Activated T-helper 2 cell treated with anti-CD3 and anti-CD28 coated beads, Interferon-gamma antibody, Interleukin-2, Interleukin-4, amounts not matched to agents 10 μg/mL and 5 μg/mL and 100 μg/mL, durations not matched to agents 14 hours and 24 hours and 36 hours (primary cell): ENCODE measurements around the gene UBAC2. TPM values are rescaled to one million over a fixed set of nuclear protein-coding genes. Genes with fewer than 3 reads are reported as not detected.
A peak's percentile ranks its signal among the peaks of the same experiment; 100 is the strongest.
"Not testable (repeated sequence)": the region's sequence is repeated elsewhere in the genome, so short reads cannot be mapped to it uniquely, and the experiment has no call there.

Source experiments
- DNase-seq: peaks from one replicate; pipeline ENCODE4 v3.0.0; 2021; ENCODE audit warnings: low spot score
- H3K27ac Mint-ChIP-seq: one replicate; pipeline ENCODE4 v1.8.0; 2021; ENCODE audit warnings: mixed read lengths
- H3K27me3 Mint-ChIP-seq: one replicate; pipeline ENCODE4 v1.8.0; 2021; ENCODE audit warnings: low read depth, mixed read lengths
- H3K36me3 Mint-ChIP-seq: one replicate; pipeline ENCODE4 v1.8.0; 2021; ENCODE audit warnings: low read depth, mixed read lengths
- H3K4me1 Mint-ChIP-seq: one replicate; pipeline ENCODE4 v1.8.0; 2021; ENCODE audit warnings: low read depth, mixed read lengths
- H3K4me3 Mint-ChIP-seq: one replicate; pipeline ENCODE4 v1.8.0; 2021; ENCODE audit warnings: low read depth, mild to moderate bottlenecking, moderate library complexity, mixed read lengths
- H3K9me3 Mint-ChIP-seq: one replicate; pipeline ENCODE4 v1.8.0; 2021; ENCODE audit warnings: mixed read lengths
- intact Hi-C: fragments of 100-400 bp; cut with micrococcal nuclease; formaldehyde crosslinking; loops from one replicate; pipeline ENCODE4 v1.15.1; 2023
- total RNA-seq: library from RNA; stranded (reverse); gene quantifications from 2 replicates; pipeline ENCODE4 v1.2.3, GENCODE V29; 2022

Gene UBAC2
- total RNA-seq, 1 donor from 2014 or later: 55.1 TPM

- Mint-ChIP-seq H3K4me3 (peak overlapping the region; percentile 22), H3K9me3 (no peaks in the 10 kb centered on the region), H3K36me3 (peaks cover 48% of the 10 kb centered on the region), H3K27me3 (no peaks in the 10 kb centered on the region), H3K4me1 (peaks cover 78% of the 10 kb centered on the region), H3K27ac (peak overlapping the region; percentile 82)
- intact Hi-C loops: loop anchor here (2.0 to 5.0 kb wide), 4 partner anchors 35 to 355 kb away; partner anchors contain the start of gene GPR183
- no peak for DNase-seq
Observed at GRCh38 chr13:99382428-99383133, 181.9 kb downstream of the UBAC2 start.

- H3K4me3 Mint-ChIP-seq: no peak overlapping the region
- H3K36me3 Mint-ChIP-seq: peaks cover 47% of the 10 kb centered on the region
- H3K4me1 Mint-ChIP-seq: peaks cover 83% of the 10 kb centered on the region
- no peaks in the 10 kb centered on the region for H3K9me3 Mint-ChIP-seq
- no peak for DNase-seq
- peak overlapping the region; percentile 82 for H3K27ac Mint-ChIP-seq
- intact Hi-C loops: loop anchor here (2.0 to 5.0 kb wide), 4 partner anchors 34 to 356 kb away; partner anchors contain the start of gene GPR183
- no peaks in the 10 kb centered on the region for H3K27me3 Mint-ChIP-seq
Observed at GRCh38 chr13:99383511-99383921, 182.9 kb downstream of the UBAC2 start.

GRCh38 chr13:99383946-99384345 is 183.3 kb downstream of the UBAC2 start:
- peak overlapping the region; percentile 82 for H3K27ac Mint-ChIP-seq
- H3K36me3 Mint-ChIP-seq: peaks cover 44% of the 10 kb centered on the region
- H3K4me3 Mint-ChIP-seq: peak overlapping the region; percentile 22

GRCh38 chr13:99384468-99384867 is 183.8 kb downstream of the UBAC2 start:
- peak overlapping the region; percentile 72 for H3K27ac Mint-ChIP-seq
- no peak for DNase-seq
- no peaks in the 10 kb centered on the region for H3K9me3 Mint-ChIP-seq
- intact Hi-C loops: loop anchor here (5.0 kb wide), 2 partner anchors 33 to 357 kb away; no protein-coding TSS in a partner anchor
- no peak overlapping the region for H3K4me3 Mint-ChIP-seq
- peaks cover 39% of the 10 kb centered on the region for H3K36me3 Mint-ChIP-seq
- peaks cover 80% of the 10 kb centered on the region for H3K4me1 Mint-ChIP-seq
- H3K27me3 Mint-ChIP-seq: no peaks in the 10 kb centered on the region

More at GRCh38 chr13:99383946-99384345, 183.3 kb downstream of the UBAC2 start:
- Mint-ChIP-seq H3K9me3 (no peaks in the 10 kb centered on the region), H3K4me1 (peaks cover 83% of the 10 kb centered on the region), H3K27me3 (no peaks in the 10 kb centered on the region)
- intact Hi-C loops: loop anchor here (2.0 to 5.0 kb wide), 4 partner anchors 33 to 357 kb away; partner anchors contain the start of gene GPR183
- no peak for DNase-seq

GRCh38 chr13:99385161-99385560 is 184.5 kb downstream of the UBAC2 start:
- Mint-ChIP-seq H3K36me3 (peaks cover 32% of the 10 kb centered on the region), H3K27ac (no peak overlapping the region), H3K27me3 (no peaks in the 10 kb centered on the region), H3K9me3 (no peaks in the 10 kb centered on the region), H3K4me3 (no peak overlapping the region), H3K4me1 (peaks cover 74% of the 10 kb centered on the region)
- no peak for DNase-seq
- intact Hi-C loops: loop anchor here (5.0 kb wide), 1 partner anchor 112 kb away; no protein-coding TSS in a partner anchor

GRCh38 chr13:99385940-99386339 is 185.3 kb downstream of the UBAC2 start:
- DNase-seq: no peak
- H3K4me3 Mint-ChIP-seq: no peak overlapping the region
- no peaks in the 10 kb centered on the region for H3K9me3 Mint-ChIP-seq
- H3K27me3 Mint-ChIP-seq: no peaks in the 10 kb centered on the region
- H3K4me1 Mint-ChIP-seq: peaks cover 66% of the 10 kb centered on the region
- no peak overlapping the region for H3K27ac Mint-ChIP-seq
- intact Hi-C loops: loop anchor here (5.0 kb wide), 1 partner anchor 111 kb away; no protein-coding TSS in a partner anchor
- peaks cover 30% of the 10 kb centered on the region for H3K36me3 Mint-ChIP-seq

GRCh38 chr13:99386495-99386894 is 185.8 kb downstream of the UBAC2 start:
- no peaks in the 10 kb centered on the region for H3K27me3 Mint-ChIP-seq
- no peak for DNase-seq
- H3K9me3 Mint-ChIP-seq: no peaks in the 10 kb centered on the region
- peaks cover 61% of the 10 kb centered on the region for H3K4me1 Mint-ChIP-seq
- no peak overlapping the region for H3K27ac Mint-ChIP-seq
- H3K4me3 Mint-ChIP-seq: no peak overlapping the region
- H3K36me3 Mint-ChIP-seq: peaks cover 30% of the 10 kb centered on the region
- intact Hi-C loops: loop anchor here (5.0 kb wide), 1 partner anchor 111 kb away; no protein-coding TSS in a partner anchor

- DNase-seq: peak; percentile 73
- no peaks in the 10 kb centered on the region for H3K9me3 Mint-ChIP-seq
- peaks cover 54% of the 10 kb centered on the region for H3K4me1 Mint-ChIP-seq
- no peak overlapping the region for H3K4me3 Mint-ChIP-seq
- intact Hi-C loops: loop anchor here (1.0 to 5.0 kb wide), 3 partner anchors 50 to 118 kb away; no protein-coding TSS in a partner anchor
- H3K27ac Mint-ChIP-seq: peak overlapping the region; percentile 70
- H3K27me3 Mint-ChIP-seq: no peaks in the 10 kb centered on the region
- H3K36me3 Mint-ChIP-seq: peaks cover 30% of the 10 kb centered on the region
Observed at GRCh38 chr13:99386911-99387788, 186.5 kb downstream of the UBAC2 start.

GRCh38 chr13:99388334-99388923 is 187.8 kb downstream of the UBAC2 start:
- no peak for DNase-seq
- H3K36me3 Mint-ChIP-seq: peaks cover 31% of the 10 kb centered on the region
- H3K4me1 Mint-ChIP-seq: peaks cover 41% of the 10 kb centered on the region
- no peak overlapping the region for H3K4me3 Mint-ChIP-seq
- no peaks in the 10 kb centered on the region for H3K9me3 Mint-ChIP-seq
- H3K27me3 Mint-ChIP-seq: no peaks in the 10 kb centered on the region
- intact Hi-C loops: loop anchor here (5.0 kb wide), 1 partner anchor 109 kb away; no protein-coding TSS in a partner anchor
- peak overlapping the region; percentile 76 for H3K27ac Mint-ChIP-seq

GRCh38 chr13:99389094-99389493 is 188.4 kb downstream of the UBAC2 start:
- not testable (repeated sequence) for DNase-seq, H3K9me3 Mint-ChIP-seq, H3K27ac Mint-ChIP-seq, H3K27me3 Mint-ChIP-seq, H3K4me3 Mint-ChIP-seq
- H3K4me1 Mint-ChIP-seq: peaks cover 35% of the 10 kb centered on the region
- H3K36me3 Mint-ChIP-seq: peaks cover 33% of the 10 kb centered on the region
- intact Hi-C loops: loop anchor here (5.0 kb wide), 1 partner anchor 108 kb away; no protein-coding TSS in a partner anchor

- intact Hi-C loops: loop anchor here (5.0 kb wide), 1 partner anchor 108 kb away; no protein-coding TSS in a partner anchor
- Mint-ChIP-seq H3K27me3 (no peaks in the 10 kb centered on the region), H3K4me1 (peaks cover 33% of the 10 kb centered on the region), H3K36me3 (peaks cover 33% of the 10 kb centered on the region), H3K4me3 (no peak overlapping the region), H3K9me3 (no peaks in the 10 kb centered on the region), H3K27ac (no peak overlapping the region)
- DNase-seq: no peak
Observed at GRCh38 chr13:99389520-99390304, 189.1 kb downstream of the UBAC2 start.
